ENCODE results near the gene GLOD5.

GLOD5 gene

GRCh38 chrX:48754238-48754637 lies 7.3 kb upstream of the GLOD5 start:
- DNase-seq: no peak

GRCh38 chrX:48769230-48769629 lies 7.7 kb downstream of the GLOD5 start:
- DNase-seq: no peak

- DNase-seq: no peak
Observed at GRCh38 chrX:48770296-48770695, 8.7 kb downstream of the GLOD5 start.

- no peak for DNase-seq
Observed at GRCh38 chrX:48772602-48773001, 11.1 kb downstream of the GLOD5 start.

GRCh38 chrX:48776818-48777439 lies 15.4 kb downstream of the GLOD5 start:
- DNase-seq: no peak

- DNase-seq: no peak
Observed at GRCh38 chrX:48779399-48779798, 17.9 kb downstream of the GLOD5 start.

GRCh38 chrX:48781705-48782104 lies 20.2 kb downstream of the GLOD5 start:
- DNase-seq: no peak

- DNase-seq: no peak
Observed at GRCh38 chrX:48782216-48782615, 20.7 kb downstream of the GLOD5 start.

- DNase-seq: no peak
Observed at GRCh38 chrX:48782795-48783194, 21.2 kb downstream of the GLOD5 start.

- no peak for DNase-seq
Observed at GRCh38 chrX:48784726-48785125, 23.2 kb downstream of the GLOD5 start.

GRCh38 chrX:48785186-48785539 lies 23.6 kb downstream of the GLOD5 start:
- DNase-seq: no peak

- DNase-seq: no peak
Observed at GRCh38 chrX:48785540-48786214, 24.1 kb downstream of the GLOD5 start.

- DNase-seq: no peak
Observed at GRCh38 chrX:48786341-48786800, 24.8 kb downstream of the GLOD5 start, which contains the start of gene GATA1. Gene GATA1, plus strand, starts transcription at chrX:48786590. Its CDS starts 4,520 bp downstream, at chrX:48791110.

GRCh38 chrX:48786825-48787504 lies 25.4 kb downstream of the GLOD5 start:
- DNase-seq: no peak

GRCh38 chrX:48787505-48788443 lies 26.2 kb downstream of the GLOD5 start:
- DNase-seq: no peak

GRCh38 chrX:48789366-48790220 lies 28.0 kb downstream of the GLOD5 start:
- DNase-seq: no peak

GRCh38 chrX:48790477-48790876 lies 28.9 kb downstream of the GLOD5 start:
- DNase-seq: no peak

- no peak for DNase-seq
Observed at GRCh38 chrX:48791063-48791820, 29.7 kb downstream of the GLOD5 start.

- no peak for DNase-seq
Observed at GRCh38 chrX:48792219-48792618, 30.7 kb downstream of the GLOD5 start.

GRCh38 chrX:48793935-48794334 lies 32.4 kb downstream of the GLOD5 start:
- DNase-seq: no peak

- DNase-seq: no peak
Observed at GRCh38 chrX:48794340-48794910, 32.9 kb downstream of the GLOD5 start.

All from GDM1 (cell line).